Measurements from ENCODE around the gene ZDHHC19. TPM values are rescaled to one million over a fixed set of nuclear protein-coding genes. Genes with fewer than 3 reads are reported as not detected.

The ZDHHC19 gene
- total RNA-seq, 2 donors from 2014 or later, result not detected

DNA sequence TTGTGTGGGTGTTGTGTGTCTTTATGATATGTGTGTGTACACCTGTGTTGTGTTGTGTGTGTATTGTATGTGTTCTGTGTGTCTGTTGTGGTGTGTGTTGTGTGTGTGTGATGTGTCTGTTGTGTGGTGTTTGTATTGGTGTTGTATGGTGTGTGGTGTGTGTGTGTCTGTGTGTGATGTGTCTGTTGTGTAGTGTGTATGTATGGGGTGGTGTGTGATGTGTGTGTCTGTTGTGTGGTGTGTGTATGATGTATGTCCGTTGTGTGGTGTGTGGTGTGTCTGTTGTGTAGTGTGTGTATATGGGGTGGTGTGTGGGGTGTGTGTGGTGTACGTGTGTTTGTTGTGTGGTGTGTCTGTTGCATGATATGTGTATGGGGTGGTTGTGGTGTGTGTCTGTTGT, 46.6 kb downstream of the ZDHHC19 start:
- ATAC-seq (no peak), DNase-seq (no peak)
- Histone ChIP-seq H3K27me3 (no peaks in the 10 kb centered on the region), H3K9me3 (no peaks in the 10 kb centered on the region), H3K4me3 (no peak overlapping the region), H3K27ac (no peak overlapping the region), H3K4me1 (peaks cover 49% of the 10 kb centered on the region), H3K36me3 (replicated peaks in 1 of 2; ENCODE audit: insufficient read depth in 1 of 2, low read depth in 2 of 2) (no peaks in the 10 kb centered on the region)
- intact Hi-C loops (cut with DNase I), result no loop called here
- 63 to 78% methylated on average over 2 of the region's 2 CpGs for WGBS, 2 donors
- TF ChIP-seq, protein P1, sequence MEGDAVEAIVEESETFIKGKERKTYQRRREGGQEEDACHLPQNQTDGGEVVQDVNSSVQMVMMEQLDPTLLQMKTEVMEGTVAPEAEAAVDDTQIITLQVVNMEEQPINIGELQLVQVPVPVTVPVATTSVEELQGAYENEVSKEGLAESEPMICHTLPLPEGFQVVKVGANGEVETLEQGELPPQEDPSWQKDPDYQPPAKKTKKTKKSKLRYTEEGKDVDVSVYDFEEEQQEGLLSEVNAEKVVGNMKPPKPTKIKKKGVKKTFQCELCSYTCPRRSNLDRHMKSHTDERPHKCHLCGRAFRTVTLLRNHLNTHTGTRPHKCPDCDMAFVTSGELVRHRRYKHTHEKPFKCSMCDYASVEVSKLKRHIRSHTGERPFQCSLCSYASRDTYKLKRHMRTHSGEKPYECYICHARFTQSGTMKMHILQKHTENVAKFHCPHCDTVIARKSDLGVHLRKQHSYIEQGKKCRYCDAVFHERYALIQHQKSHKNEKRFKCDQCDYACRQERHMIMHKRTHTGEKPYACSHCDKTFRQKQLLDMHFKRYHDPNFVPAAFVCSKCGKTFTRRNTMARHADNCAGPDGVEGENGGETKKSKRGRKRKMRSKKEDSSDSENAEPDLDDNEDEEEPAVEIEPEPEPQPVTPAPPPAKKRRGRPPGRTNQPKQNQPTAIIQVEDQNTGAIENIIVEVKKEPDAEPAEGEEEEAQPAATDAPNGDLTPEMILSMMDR (IDR thresholded peaks at IDR 0.05), result no peak
- no peak for TF ChIP-seq POLR2A (IDR thresholded peaks at IDR 0.05)

DNA sequence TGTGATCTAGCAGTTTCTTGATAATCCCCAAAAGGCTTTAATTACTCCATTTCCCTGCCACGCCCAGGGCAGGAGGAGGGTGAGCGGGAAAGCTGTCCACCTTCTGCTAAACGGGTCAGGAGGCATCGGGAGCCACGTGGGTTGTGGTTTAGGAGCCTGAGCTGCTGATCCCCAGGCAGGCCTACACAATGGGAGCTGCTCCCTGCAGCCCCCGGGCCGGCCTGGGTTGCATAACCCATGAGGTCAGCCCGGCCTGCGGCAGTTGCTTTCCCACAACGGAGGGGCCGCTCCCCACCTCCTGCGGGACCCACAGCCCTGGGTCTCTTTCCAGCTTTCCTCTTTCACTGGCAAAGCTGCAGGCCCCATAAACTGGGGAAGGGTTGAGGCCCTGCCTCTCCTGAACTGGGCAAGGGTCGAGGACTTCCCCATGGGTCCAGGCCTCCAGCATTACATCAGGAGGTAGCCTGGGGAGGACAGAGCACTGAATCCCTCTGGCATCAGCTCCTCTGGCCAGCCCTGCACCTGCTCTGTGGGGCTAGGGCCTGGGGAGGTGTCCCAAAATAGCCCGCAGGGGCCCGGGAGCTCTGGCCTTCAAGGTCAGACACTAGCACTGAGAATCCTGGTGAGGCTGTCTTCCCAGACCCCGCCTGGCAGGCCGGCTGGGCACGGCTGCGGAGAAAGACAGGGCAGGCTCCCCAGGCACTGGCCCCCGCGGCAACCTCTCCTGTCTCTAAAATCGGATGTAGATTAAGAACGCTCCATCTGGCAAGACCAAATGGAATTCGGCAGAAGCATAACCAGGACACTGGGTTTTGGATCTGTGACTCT, 47.3 kb downstream of the ZDHHC19 start:
- WGBS, 2 donors, result 67 to 86% methylated on average over 17 to 24 of the region's 24 CpGs
- Histone ChIP-seq H3K4me3 (no peak overlapping the region), H3K27me3 (no peaks in the 10 kb centered on the region), H3K36me3 (replicated peaks in 1 of 2; ENCODE audit: insufficient read depth in 1 of 2, low read depth in 2 of 2) (no peaks in the 10 kb centered on the region), H3K4me1 (peaks cover 42% of the 10 kb centered on the region), H3K27ac (no peak overlapping the region), H3K9me3 (no peaks in the 10 kb centered on the region)
- ATAC-seq (no peak), DNase-seq (peak in 1 of 4 donors; percentile 27)
- intact Hi-C loops (cut with DNase I), result no loop called here
- TF ChIP-seq, protein P1 (IDR thresholded peaks at IDR 0.05), result no peak
- TF ChIP-seq POLR2A (IDR thresholded peaks at IDR 0.05), result no peak

DNA sequence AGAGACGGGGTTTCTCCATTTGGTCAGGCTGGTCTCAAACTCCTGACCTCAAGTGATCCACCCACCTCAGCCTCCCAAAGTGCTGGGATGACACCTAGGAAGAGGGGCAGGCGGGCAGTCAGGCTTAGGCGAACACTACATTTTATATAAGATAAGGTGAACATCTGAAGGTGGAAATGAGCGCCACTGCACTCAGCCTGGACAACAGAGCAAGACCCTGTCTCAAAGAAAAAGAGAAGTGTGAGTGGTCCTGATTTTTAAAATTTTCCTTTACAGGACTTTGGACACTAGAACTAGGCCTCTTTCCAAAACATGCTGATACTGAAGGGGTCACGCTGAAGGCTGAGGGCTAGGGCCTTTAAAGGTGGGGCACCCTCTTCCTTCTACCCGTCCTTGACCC, 48.0 kb downstream of the ZDHHC19 start:
- H3K4me1 ChIP-seq, result peaks cover 35% of the 10 kb centered on the region
- ATAC-seq (no peak), DNase-seq (no peak)
- no peaks in the 10 kb centered on the region for H3K9me3 ChIP-seq
- no peaks in the 10 kb centered on the region for H3K36me3 ChIP-seq (replicated peaks in 1 of 2; ENCODE audit: insufficient read depth in 1 of 2, low read depth in 2 of 2)
- 87 to 93% methylated on average over 6 of the region's 6 CpGs for WGBS, 2 donors
- no peaks in the 10 kb centered on the region for H3K27me3 ChIP-seq
- H3K4me3 ChIP-seq, result no peak overlapping the region
- intact Hi-C loops (cut with DNase I), result no loop called here
- no peak for TF ChIP-seq POLR2A (IDR thresholded peaks at IDR 0.05)
- TF ChIP-seq, protein P1 (IDR thresholded peaks at IDR 0.05), result no peak
- H3K27ac ChIP-seq, result peak overlapping the region in 3 of 4 donors; percentile 43 to 58 (median 56)

DNA sequence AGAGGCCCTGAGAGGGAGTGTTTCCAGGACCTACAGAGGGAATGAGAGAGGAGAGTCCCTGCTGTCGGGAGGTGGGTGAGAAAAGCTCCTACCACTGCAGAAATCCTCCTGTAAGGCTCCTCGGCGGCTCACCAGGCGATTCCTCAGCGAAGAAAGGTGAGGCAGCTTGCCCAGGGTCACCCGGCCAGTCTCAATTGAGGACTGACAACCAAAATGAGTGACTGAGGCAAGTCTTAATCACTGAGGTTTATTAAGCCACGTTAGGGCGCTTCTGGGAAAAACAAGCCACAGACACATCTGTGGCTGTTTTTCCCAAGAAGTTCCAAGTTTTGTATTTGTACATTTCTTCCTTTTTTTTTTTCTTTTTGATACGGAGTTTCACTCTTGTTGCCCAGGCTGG, 48.5 kb downstream of the ZDHHC19 start:
- Histone ChIP-seq H3K27ac (peak overlapping the region in 3 of 4 donors; percentile 43 to 58 (median 56)), H3K9me3 (no peaks in the 10 kb centered on the region), H3K4me1 (peaks cover 35% of the 10 kb centered on the region), H3K36me3 (replicated peaks in 1 of 2; ENCODE audit: insufficient read depth in 1 of 2, low read depth in 2 of 2) (no peaks in the 10 kb centered on the region), H3K4me3 (no peak overlapping the region), H3K27me3 (no peaks in the 10 kb centered on the region)
- peak; percentile 43 for ATAC-seq
- intact Hi-C loops (cut with DNase I), result no loop called here
- TF ChIP-seq, protein P1 (IDR thresholded peaks at IDR 0.05), result no peak
- no peak for TF ChIP-seq POLR2A (IDR thresholded peaks at IDR 0.05)
- WGBS, 2 donors, result 49 to 51% methylated on average over 9 of the region's 9 CpGs
- peak; percentile 36 to 69 (median 50) for DNase-seq

Data from body of pancreas (tissue), 4 donors.